NCI-H2196 (cell line): ENCODE data around the gene AATF.
"Not testable (repeated sequence)": the region's sequence is repeated elsewhere in the genome, so short reads cannot be mapped to it uniquely, and the experiment has no call there.

Experiments
- DNase-seq: peaks from one replicate; lab custom pipeline; 2025; ENCODE audit not compliant: unreplicated experiment; lab: John Stamatoyannopoulos, UW

Gene AATF

GRCh38 chr17:37073464-37073863, 124.7 kb downstream of the AATF start:
- DNase-seq, result not testable (repeated sequence)

DNA sequence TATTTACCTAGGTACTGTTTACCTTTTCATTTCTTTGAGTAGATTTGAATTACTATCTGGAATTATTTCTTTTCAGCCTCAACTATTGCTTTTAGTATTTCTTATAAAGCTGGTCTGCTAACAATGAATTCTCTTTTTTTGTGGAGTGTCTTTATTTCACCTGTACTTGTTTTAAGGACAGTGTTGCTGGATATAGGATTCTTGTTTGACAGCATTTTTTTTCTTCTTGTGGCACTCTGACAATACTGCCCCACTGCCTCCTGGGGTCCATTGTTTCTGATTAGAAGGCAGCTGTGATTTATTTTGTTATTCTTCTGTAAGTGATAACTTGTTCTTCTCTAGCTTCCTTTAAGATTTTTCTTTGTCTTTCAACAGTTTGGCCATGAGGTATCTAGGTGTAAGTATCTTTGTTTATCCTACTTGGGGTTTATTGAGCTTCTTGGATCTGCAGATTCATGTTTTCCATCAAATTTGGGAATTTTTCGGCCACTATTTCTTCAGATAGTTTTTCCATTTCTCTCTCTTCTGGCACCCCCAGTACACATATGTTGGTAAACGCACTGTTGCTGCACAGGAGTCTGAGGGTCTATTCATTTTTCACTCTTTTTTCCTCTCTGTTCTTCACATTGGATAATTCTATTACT, 130.4 kb downstream of the AATF start:
- no peak for DNase-seq

GRCh38 chr17:37079735-37080134, 131.0 kb downstream of the AATF start:
- no peak for DNase-seq

GRCh38 chr17:37081287-37081686, 132.5 kb downstream of the AATF start:
- no peak for DNase-seq

DNA sequence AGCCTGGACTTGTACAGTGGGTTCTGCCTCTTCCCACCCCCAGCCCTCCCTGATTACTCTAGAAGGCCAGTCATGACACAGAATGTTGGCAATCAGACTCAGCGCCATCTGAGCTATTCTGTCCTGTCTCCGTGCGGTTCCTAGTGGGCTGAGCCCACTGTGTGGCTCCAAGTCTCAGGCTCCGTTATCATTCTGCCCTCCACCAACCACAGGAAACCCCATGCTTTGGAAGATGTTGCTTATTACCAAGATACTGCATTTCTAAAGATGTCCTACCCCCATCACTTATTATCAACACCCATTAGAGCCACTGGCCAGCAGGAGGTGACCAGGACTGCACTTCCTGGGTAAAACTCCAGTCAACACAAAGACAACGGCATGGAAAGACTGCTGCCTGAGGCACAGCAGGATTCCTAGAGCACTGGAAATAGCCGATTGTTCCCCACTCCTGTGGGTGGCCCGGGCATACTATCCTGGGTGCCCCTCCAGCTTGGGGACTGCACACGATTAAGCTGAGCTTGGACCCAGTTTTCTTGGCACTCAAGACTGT, 133.6 kb downstream of the AATF start:
- DNase-seq, result no peak

DNA sequence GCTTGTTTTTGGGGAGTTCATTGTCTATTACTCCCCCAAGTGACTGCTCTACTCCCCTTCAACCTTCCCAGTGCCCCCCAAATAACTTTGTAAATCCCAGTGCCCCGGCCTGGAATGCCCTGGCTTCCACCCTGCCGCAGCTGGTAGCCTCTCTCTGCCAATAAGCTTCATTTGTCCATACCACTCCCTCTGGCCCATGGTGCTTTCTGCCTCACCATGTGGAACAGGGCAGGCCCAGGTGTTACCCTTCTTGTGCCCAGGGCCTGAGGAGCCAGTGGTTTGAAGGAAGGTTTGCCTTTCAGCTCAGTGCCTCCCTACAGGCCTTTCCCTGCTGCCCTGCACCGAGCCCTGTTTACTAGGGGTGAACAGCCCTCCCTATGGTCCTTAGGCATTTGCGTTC, 134.2 kb downstream of the AATF start:
- DNase-seq, result no peak

DNA sequence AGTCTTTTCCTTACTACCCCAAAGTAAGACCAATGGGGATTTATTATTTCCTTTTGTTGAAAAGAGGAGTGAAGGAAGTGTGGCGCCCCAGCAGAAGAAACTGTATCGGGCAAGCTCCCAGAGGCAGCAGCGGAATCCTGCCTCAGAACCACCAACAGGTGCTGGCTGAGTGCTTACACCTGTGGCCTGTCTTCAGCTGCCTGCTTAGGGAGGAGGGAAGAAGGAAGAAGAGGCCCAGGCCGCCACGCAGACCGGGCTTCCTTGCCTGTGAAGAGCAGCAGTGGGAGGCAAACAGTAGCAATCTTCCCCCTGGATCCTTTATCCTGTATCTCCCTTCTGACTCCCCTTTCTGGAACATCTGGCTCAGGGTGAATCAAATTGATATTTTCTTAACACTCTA, 134.7 kb downstream of the AATF start:
- DNase-seq, result no peak

DNA sequence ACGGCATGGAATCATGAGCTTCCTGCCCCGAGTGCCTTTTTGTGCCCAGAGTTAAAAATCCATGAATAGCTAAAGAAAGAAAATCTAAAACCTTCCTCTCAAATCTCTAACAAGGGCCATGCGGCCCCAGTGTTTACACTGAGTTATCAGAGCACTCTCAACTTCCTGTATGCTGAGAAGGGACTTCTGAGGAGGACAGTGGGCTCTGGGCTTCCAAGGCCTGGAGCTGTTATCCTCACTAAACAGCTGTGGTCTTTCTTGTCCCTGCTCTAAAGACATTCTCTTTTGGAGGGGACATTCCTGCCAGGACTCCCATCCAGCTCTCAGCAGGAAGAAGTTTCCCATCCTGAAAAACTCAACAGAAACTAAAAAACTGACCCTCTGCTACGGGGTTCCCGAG, 135.6 kb downstream of the AATF start:
- DNase-seq, result no peak

GRCh38 chr17:37086334-37086733, 137.6 kb downstream of the AATF start:
- no peak for DNase-seq

- no peak for DNase-seq
Observed at GRCh38 chr17:37086948-37087347, 138.2 kb downstream of the AATF start.

DNA sequence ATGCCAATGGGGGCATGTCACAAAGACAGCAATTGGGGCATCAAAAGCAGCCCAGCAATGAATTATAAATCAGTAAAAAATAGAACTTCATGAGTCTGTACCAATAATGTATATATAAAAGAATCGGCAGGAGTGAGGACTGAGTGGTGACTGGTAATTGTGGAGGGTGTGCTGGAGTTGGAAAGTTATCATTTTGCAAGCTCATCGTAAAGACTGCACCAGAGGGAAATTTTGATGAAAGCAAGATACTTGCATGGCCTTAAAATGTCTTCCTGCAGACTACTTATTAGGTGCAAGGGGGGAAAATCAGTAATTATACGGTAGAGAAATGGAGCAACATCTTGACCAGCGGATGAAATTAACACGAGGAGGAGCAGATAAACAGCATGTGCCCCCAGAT, 138.9 kb downstream of the AATF start:
- DNase-seq, result no peak

- no peak for DNase-seq
Observed at GRCh38 chr17:37088459-37088858, 139.7 kb downstream of the AATF start.

GRCh38 chr17:37088913-37089312, 140.2 kb downstream of the AATF start:
- DNase-seq, result no peak

DNA sequence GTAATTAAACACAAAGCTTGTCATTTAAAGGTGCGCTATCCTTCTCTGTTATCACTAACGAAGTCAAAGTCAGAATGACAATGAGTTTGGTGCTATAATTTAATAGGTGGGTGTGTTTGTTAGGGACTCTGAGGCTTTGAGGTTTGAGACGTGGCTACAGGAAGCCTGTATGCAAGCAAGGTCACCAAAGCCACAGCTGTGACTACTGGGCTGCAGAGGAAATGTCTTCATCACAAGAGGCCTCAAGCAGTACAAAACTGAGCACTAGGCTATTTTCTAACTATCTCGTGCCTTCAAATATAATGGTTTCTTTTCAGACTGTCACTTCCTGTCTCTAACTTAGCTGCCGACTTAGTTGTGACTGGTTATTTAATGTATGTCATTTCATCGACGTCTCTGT, 141.2 kb downstream of the AATF start:
- DNase-seq, result no peak

DNA sequence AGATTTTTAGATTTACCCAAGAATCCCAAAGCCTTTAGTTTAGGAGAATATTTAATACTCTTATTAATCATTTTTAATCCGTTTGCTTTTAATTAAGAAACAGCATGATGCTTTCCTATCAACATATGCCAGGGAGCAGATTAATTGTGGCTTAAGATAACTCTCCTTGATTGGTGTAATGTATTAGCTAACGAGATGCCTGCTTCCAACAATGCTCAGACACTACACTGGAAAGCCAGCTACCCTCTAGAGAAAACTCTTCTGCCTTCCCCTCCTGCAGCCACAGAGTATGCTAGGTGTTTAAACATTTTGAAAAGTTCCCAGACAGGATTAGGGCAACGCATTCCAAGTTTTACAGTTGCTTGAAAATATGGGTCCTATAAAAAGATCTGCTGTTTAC, 142.2 kb downstream of the AATF start:
- DNase-seq, result no peak

DNA sequence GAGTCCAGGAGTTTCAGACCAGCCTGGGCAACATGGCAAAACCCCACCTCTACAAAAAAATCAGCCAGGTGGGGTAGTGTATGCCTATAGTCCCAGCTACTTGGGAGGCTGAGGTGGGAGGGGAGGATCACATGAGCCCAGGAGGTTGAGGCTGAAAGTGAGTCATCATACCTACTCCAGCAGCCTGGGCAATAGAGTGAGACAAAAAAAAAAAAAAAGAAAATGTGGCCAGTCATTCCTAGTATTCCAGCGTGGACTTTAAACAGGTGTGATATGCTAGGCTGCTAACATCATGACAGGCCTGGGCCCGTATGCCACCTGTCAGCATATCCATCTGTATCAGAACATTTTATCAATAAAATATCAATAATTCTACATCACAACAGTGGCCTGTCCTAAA, 143.3 kb downstream of the AATF start:
- no peak for DNase-seq

DNA sequence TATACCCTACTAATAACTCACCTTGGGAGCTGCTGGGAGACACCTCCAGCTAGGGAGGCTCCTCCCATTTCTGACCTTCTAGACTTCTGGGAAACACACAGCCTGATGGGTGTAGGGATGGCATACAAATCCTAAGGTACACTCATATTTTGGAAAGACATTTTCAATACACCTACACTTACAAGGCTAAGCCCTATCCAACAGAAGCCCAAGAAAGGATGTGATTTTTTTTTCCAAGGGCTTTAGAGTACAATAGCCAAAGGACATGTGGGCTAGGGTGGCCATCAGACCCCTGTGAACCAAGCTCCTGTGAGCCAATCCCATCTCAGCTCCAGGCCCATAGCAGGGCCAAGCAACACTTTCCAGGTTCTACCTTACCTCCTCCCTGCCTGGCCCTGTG, 143.9 kb downstream of the AATF start:
- no peak for DNase-seq

DNA sequence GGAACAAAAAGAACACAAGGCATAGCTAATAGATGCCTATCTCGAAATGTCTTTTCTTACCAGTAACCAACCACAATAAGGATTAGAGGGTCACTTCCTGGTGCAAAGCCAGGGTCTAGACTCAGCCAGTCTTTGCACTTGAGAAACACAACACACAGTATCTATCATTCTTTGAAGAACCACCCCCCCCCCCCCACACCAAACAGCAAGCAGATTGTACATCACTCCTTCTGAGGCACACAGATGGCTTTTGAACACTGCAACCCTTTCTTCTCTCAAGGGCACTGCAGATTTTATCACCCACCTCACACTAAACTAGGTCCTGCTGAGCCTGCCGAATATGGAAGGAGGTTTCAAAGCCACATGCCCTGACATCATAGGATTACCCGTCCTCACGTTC, 145.6 kb downstream of the AATF start:
- no peak for DNase-seq

- no peak for DNase-seq
Observed at GRCh38 chr17:37096071-37096470, 147.3 kb downstream of the AATF start.

DNA sequence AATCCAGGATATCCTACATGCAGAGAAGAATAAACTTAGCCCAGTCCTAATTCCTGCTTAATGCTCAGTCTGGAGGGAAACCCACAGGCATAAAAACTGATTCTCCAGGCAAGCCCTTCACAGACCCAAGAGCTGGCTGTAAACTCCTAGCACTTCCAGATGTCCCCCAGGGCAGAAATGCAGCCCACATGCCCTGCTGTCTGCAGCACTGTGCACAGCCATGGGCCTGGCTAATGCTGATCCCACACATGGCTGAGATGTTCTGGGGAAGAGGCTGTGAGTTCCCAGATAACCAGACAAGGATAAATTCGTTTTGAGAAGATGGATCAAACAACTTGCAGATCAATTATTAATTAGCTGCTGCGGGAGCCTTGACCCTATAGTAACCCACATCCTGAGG, 148.4 kb downstream of the AATF start:
- DNase-seq, result no peak

DNA sequence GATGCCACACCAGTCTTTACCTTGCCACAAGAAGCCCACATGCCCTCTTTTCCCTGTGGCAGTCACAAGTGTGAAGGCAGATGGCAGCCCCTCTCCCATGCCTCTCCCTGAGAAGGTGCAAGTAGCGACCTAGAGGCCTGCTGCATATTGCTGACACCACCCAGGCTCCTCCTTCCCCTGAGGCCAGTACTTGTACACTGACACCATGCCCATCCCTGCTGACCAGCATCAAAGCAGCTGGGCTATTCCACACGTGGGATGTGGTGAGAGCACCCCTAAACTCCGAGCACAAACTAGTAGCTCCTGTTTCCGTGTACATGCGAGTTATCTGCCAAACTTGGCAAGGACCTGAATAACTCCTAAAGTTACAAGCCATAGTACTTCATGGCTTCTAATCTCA, 149.4 kb downstream of the AATF start:
- no peak for DNase-seq

DNA sequence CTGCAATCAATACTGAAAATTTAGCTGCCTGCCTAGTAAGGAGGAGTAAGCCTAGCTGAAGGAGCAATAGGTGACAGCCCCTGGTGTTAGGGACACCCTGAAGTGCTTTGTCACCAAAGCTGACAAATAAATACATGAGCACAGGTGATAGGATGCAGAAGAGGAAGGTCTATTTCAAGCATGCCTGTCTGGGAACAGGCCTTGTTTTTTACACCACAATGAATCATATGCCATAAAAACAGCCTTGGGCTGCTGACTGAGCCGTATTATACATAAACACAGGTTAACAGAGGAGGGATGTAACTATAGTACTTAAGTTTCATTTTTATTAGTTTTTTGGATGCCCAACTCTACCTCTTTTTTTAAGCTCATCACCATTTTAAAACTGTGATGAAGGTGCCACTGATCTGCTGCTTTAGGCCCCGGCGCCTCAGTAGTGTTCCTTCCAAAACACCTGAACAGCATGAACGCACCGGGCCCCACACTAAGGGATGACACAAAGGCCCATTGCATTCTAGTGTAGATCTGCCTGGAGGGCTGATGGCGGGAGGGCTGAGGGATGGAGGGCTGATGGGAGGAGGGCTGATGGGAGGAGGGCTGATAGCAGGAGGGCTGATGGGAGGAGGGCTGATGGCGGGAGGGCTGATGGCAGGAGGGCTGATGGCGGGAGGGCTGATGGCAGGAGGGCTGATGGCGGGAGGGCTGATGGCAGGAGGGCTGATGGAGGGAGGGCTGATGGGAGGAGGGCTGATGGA, 150.3 kb downstream of the AATF start:
- DNase-seq, result no peak

DNA sequence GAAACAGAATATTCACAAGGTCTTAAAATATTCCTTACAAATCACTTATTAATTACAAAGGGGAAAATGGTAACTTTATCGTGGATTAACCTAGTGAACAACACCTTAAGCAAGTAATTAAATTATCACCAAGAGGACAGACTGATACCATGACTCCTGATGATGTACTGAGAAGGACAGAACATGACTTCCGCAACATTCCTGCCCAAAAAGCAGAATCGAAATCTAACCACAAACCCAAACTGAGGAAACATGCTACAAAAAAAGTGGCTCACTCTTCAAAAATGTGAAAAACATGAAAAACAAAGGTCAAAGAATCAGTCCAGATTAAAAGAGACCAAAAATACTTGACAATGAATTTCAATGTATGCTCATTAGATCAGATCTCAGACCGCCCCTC, 151.5 kb downstream of the AATF start:
- no peak for DNase-seq
